PC-3 (cell line): ENCODE measurements around the gene GPR78. TPM values are rescaled to one million over a fixed set of nuclear protein-coding genes. Genes with fewer than 3 reads are reported as not detected.
A peak's percentile ranks its signal among the peaks of the same experiment; 100 is the strongest.

Experiments used
- ATAC-seq: fragments of 200-7000 bp; cut with Tn5 transposase; 2 replicates; pipeline ENCODE4 v1.9.1; 2020; ENCODE audit warnings: mild to moderate bottlenecking, moderate library complexity
- BruUV-seq: library from RNA; stranded (reverse); fragments of 400-500 nt; replicated peaks from 2 replicates; lab custom pipeline; 2021; lab: Mats Ljungman, UMichigan
- CTCF ChIA-PET: fragments of 300-600 bp; sonication (Branson Sonifier 250); formaldehyde crosslinking; loops from one replicate; lab custom pipeline; 2022; ENCODE audit warnings: antibody characterized with exemption; lab: Charles Lee
- POLR2A ChIA-PET: fragments of 300-600 bp; sonication (Branson Sonifier 250); formaldehyde crosslinking; loops from one replicate; lab custom pipeline; 2022; ENCODE audit warnings: antibody characterized with exemption; ENCODE audit not compliant: unreplicated experiment; lab: Charles Lee
- DNase-seq: peaks from one replicate; pipeline ENCODE4 v3.0.0-alpha.2; 2015
- H2AFZ ChIP-seq: fragments of 300-600 bp; sonication (generic); 2 replicates; pipeline ENCODE4 v1.6.0; 2016; ENCODE audit warnings: antibody characterized with exemption, low read length
- H3F3A ChIP-seq: fragments of 300-600 bp; sonication (generic); one replicate; pipeline ENCODE4 v1.6.0; 2017; ENCODE audit warnings: antibody characterized with exemption, low read length, control low read depth, mild to moderate bottlenecking; ENCODE audit not compliant: unreplicated experiment
- H3K27ac ChIP-seq: fragments of 300-600 bp; sonication (generic); 2 replicates; pipeline ENCODE4 v1.5.1; 2016; ENCODE audit warnings: mild to moderate bottlenecking, low read length
- H3K27me3 ChIP-seq: fragments of 300-600 bp; sonication (generic); 2 replicates; pipeline ENCODE4 v1.6.1; 2016; ENCODE audit warnings: low read length, mixed read lengths
- H3K36me3 ChIP-seq: fragments of 300-600 bp; sonication (generic); 2 replicates; pipeline ENCODE4 v1.6.1; 2016; ENCODE audit warnings: low read depth, mixed run types, low read length, mixed read lengths
- H3K4me1 ChIP-seq: fragments of 300-600 bp; sonication (generic); 2 replicates; pipeline ENCODE4 v1.5.1; 2016; ENCODE audit warnings: low read length; ENCODE audit not compliant: insufficient read depth
- H3K4me2 ChIP-seq: fragments of 300-600 bp; sonication (generic); 2 replicates; pipeline ENCODE4 v1.6.0; 2016; ENCODE audit warnings: low read length
- H3K4me3 ChIP-seq: fragments of 300-600 bp; sonication (generic); 2 replicates; pipeline ENCODE4 v1.5.1; 2016; ENCODE audit warnings: mild to moderate bottlenecking, low read length, mixed read lengths
- H3K79me2 ChIP-seq: fragments of 300-600 bp; sonication (generic); 2 replicates; pipeline ENCODE4 v1.6.1; 2017; ENCODE audit warnings: low read length, mixed read lengths
- H3K9ac ChIP-seq: fragments of 300-600 bp; sonication (generic); 2 replicates; pipeline ENCODE4 v1.6.0; 2016; ENCODE audit warnings: mild to moderate bottlenecking, low read length
- H3K9me2 ChIP-seq: fragments of 300-600 bp; sonication (generic); replicated peaks from 2 replicates; pipeline ENCODE4 v1.6.1; 2016; ENCODE audit warnings: mixed run types, low read length, mixed read lengths
- H3K9me3 ChIP-seq: fragments of 300-600 bp; sonication (generic); 2 replicates; pipeline ENCODE4 v1.6.1; 2016; ENCODE audit warnings: low read length, mixed read lengths
- H4K20me1 ChIP-seq: fragments of 300-600 bp; sonication (generic); 2 replicates; pipeline ENCODE4 v1.6.1; 2016; ENCODE audit warnings: low read length, mixed read lengths
- CTCF ChIP-seq: fragments of 300-600 bp; sonication (generic); conservative IDR thresholded peaks from 2 replicates; pipeline ENCODE4 v1.5.1; 2017; ENCODE audit warnings: antibody characterized with exemption, low read depth, mild to moderate bottlenecking, low read length
- EZH2 ChIP-seq: fragments of 300-600 bp; sonication (generic); IDR thresholded peaks from one replicate; pipeline ENCODE4 v1.6.1; 2017; ENCODE audit warnings: antibody characterized with exemption, mild to moderate bottlenecking, low read length; ENCODE audit not compliant: unreplicated experiment
- EZH2phosphoT487 ChIP-seq: fragments of 300-600 bp; sonication (generic); IDR thresholded peaks from 2 replicates; pipeline ENCODE4 v1.6.1; 2018; ENCODE audit warnings: mild to moderate bottlenecking, antibody characterized with exemption, low read length, borderline replicate concordance
- intact Hi-C: fragments of 100-400 bp; cut with micrococcal nuclease; formaldehyde crosslinking; loops from 2 replicates; pipeline ENCODE4 v1.9.0; 2023
- total RNA-seq: library from RNA; depleted of rRNA; stranded (reverse); fragments of >200 nt; gene quantifications from 2 replicates; pipeline ENCODE4 v1.2.3, GENCODE V29; 2014

GPR78 gene
- total RNA-seq, 1 experiment from 2014 or later: 2.0 TPM

GRCh38 chr4:8582941-8583654, 2.9 kb downstream of the GPR78 start:
- no peaks in the 10 kb centered on the region for H4K20me1 ChIP-seq
- ChIA-PET CTCF (no interaction called here), POLR2A (no interaction called here)
- H3K4me1 ChIP-seq: no peaks in the 10 kb centered on the region
- intact Hi-C loops: no loop called here
- H3K4me3 ChIP-seq: no peak overlapping the region
- no peak overlapping the region for H3K9ac ChIP-seq
- TF ChIP-seq EZH2phosphoT487 (no peak), EZH2 (no peak), CTCF (no peak)
- no peaks in the 10 kb centered on the region for H3F3A ChIP-seq
- no peak for ATAC-seq
- H3K4me2 ChIP-seq: no peak overlapping the region
- no peak overlapping the region for H3K27ac ChIP-seq
- DNase-seq: no peak
- no peaks in the 10 kb centered on the region for H3K27me3 ChIP-seq
- no peaks in the 10 kb centered on the region for H3K79me2 ChIP-seq
- H3K9me2 ChIP-seq: no peaks in the 10 kb centered on the region
- no peaks in the 10 kb centered on the region for H3K9me3 ChIP-seq
- no TSS peak for BruUV-seq
- no peaks in the 10 kb centered on the region for H3K36me3 ChIP-seq
- H2AFZ ChIP-seq: no peak overlapping the region

GRCh38 chr4:8583655-8584025, 3.4 kb downstream of the GPR78 start:
- H3K79me2 ChIP-seq: no peaks in the 10 kb centered on the region
- H3F3A ChIP-seq: no peaks in the 10 kb centered on the region
- no peaks in the 10 kb centered on the region for H3K36me3 ChIP-seq
- no peaks in the 10 kb centered on the region for H3K27me3 ChIP-seq
- BruUV-seq: no TSS peak
- ATAC-seq (no peak), DNase-seq (no peak)
- H3K4me1 ChIP-seq: no peaks in the 10 kb centered on the region
- TF ChIP-seq EZH2 (no peak), CTCF (no peak), EZH2phosphoT487 (no peak)
- no peaks in the 10 kb centered on the region for H3K9me3 ChIP-seq
- H3K9ac ChIP-seq: no peak overlapping the region
- no peak overlapping the region for H3K4me3 ChIP-seq
- H2AFZ ChIP-seq: no peak overlapping the region
- H3K27ac ChIP-seq: no peak overlapping the region
- no peaks in the 10 kb centered on the region for H3K9me2 ChIP-seq
- intact Hi-C loops: no loop called here
- no peaks in the 10 kb centered on the region for H4K20me1 ChIP-seq
- no peak overlapping the region for H3K4me2 ChIP-seq
- ChIA-PET POLR2A (no interaction called here), CTCF (no interaction called here)

GRCh38 chr4:8585186-8585585, 5.0 kb downstream of the GPR78 start:
- H3K4me1 ChIP-seq: no peaks in the 10 kb centered on the region
- H3K27me3 ChIP-seq: no peaks in the 10 kb centered on the region
- H3K4me2 ChIP-seq: no peak overlapping the region
- H4K20me1 ChIP-seq: no peaks in the 10 kb centered on the region
- no peaks in the 10 kb centered on the region for H3K9me2 ChIP-seq
- no peaks in the 10 kb centered on the region for H3K79me2 ChIP-seq
- ATAC-seq: peak; percentile 59
- H3K4me3 ChIP-seq: no peak overlapping the region
- BruUV-seq: no TSS peak
- ChIA-PET CTCF (no interaction called here), POLR2A (no interaction called here)
- intact Hi-C loops: no loop called here
- H3K27ac ChIP-seq: no peak overlapping the region
- peak; percentile 53 for TF ChIP-seq CTCF
- no peak for TF ChIP-seq EZH2
- no peaks in the 10 kb centered on the region for H3F3A ChIP-seq
- no peak overlapping the region for H3K9ac ChIP-seq
- no peak overlapping the region for H2AFZ ChIP-seq
- H3K36me3 ChIP-seq: no peaks in the 10 kb centered on the region
- no peaks in the 10 kb centered on the region for H3K9me3 ChIP-seq
- peak; percentile 47 for DNase-seq
